Subcutaneous abdominal adipose tissue (tissue), 5 donors: ENCODE results near the gene SDCCAG8.

Experiments
- H3K27ac ChIP-seq: one replicate; pipeline ENCODE4 v1.7.0; 2013; ENCODE audit warnings: low read depth, mild to moderate bottlenecking, inconsistent platforms, low read length, moderate library complexity
- H3K27me3 ChIP-seq, 5 donors: one replicate each; pipeline ENCODE4 v1.7.0; 2013; ENCODE audit warnings: low read length in 5 of 5, inconsistent platforms in 1 of 5; ENCODE audit not compliant: control insufficient read depth in 5 of 5, insufficient read depth in 4 of 5
- H3K36me3 ChIP-seq, 5 donors: one replicate each; pipeline ENCODE4 v1.7.0; 2013; ENCODE audit warnings: low read length in 5 of 5; ENCODE audit not compliant: control insufficient read depth in 5 of 5, insufficient read depth in 5 of 5
- H3K4me1 ChIP-seq, 5 donors: one replicate each; pipeline ENCODE4 v1.7.0; 2013; ENCODE audit warnings: low read length in 5 of 5, mild to moderate bottlenecking in 3 of 5, moderate library complexity in 1 of 5; ENCODE audit not compliant: control insufficient read depth in 5 of 5, insufficient read depth in 5 of 5
- H3K4me3 ChIP-seq, 5 donors: one replicate each; pipeline ENCODE4 v1.7.0; 2013; ENCODE audit warnings: low read length in 5 of 5, low read depth in 1 of 5
- H3K9ac ChIP-seq, 5 donors: one replicate each; pipeline ENCODE4 v1.7.0; 2013; ENCODE audit warnings: low read length in 5 of 5, mild to moderate bottlenecking in 4 of 5, moderate library complexity in 3 of 5
- H3K9me3 ChIP-seq, 5 donors: one replicate each; pipeline ENCODE4 v1.7.0; 2013; ENCODE audit warnings: low read length in 5 of 5; ENCODE audit not compliant: control insufficient read depth in 5 of 5
- donor health status: healthy.
- donor health status: healthy.
- donor health status: healthy.
- donor health status: healthy.
- donor health status: healthy.

The SDCCAG8 gene

GRCh38 chr1:243253926-243254232 is 2.0 kb upstream of the SDCCAG8 start:
- peak overlapping the region; percentile 72 to 90 (median 83) for H3K4me3 ChIP-seq
- no peaks in the 10 kb centered on the region for H3K9me3 ChIP-seq
- H3K27ac ChIP-seq, result peak overlapping the region; percentile 99
- H3K36me3 ChIP-seq, result no peaks in the 10 kb centered on the region
- no peaks in the 10 kb centered on the region for H3K27me3 ChIP-seq
- H3K4me1 ChIP-seq, result peaks cover 8 to 36% (median 28%) of the 10 kb centered on the region in 5 donors
- H3K9ac ChIP-seq, result peak overlapping the region; percentile 35 to 88 (median 85)

- Histone ChIP-seq H3K4me1 (peaks cover 8 to 36% (median 28%) of the 10 kb centered on the region in 5 donors), H3K27me3 (no peaks in the 10 kb centered on the region), H3K9ac (peak overlapping the region; percentile 16 to 99 (median 85))
Observed at GRCh38 chr1:243254233-243254926, 1.5 kb upstream of the SDCCAG8 start.

GRCh38 chr1:243254927-243255790 is 682 bp upstream of the SDCCAG8 start, which contains the start of gene CEP170:
TSS of gene CEP170 (minus strand) at chr1:243255281. CDS start at chr1:243225280, 30,001 bp downstream.
- Histone ChIP-seq H3K4me1 (peaks cover 8 to 36% (median 28%) of the 10 kb centered on the region in 5 donors), H3K4me3 (peak within 1 kb of the TSS; percentile 72 to 99 (median 89)), H3K9me3 (no peaks in the 10 kb centered on the region), H3K36me3 (no peaks in the 10 kb centered on the region), H3K27me3 (no peaks in the 10 kb centered on the region), H3K9ac (peak within 1 kb of the TSS; percentile 92 to 99 (median 96)), H3K27ac (peak within 1 kb of the TSS; percentile 99)

More at GRCh38 chr1:243254233-243254926, 1.5 kb upstream of the SDCCAG8 start:
- Histone ChIP-seq H3K9me3 (no peaks in the 10 kb centered on the region), H3K4me3 (peak overlapping the region; percentile 72 to 90 (median 83)), H3K27ac (peak overlapping the region; percentile 99), H3K36me3 (no peaks in the 10 kb centered on the region)

GRCh38 chr1:243256590-243256989 is 749 bp downstream of the SDCCAG8 start:
- Histone ChIP-seq H3K27me3 (no peaks in the 10 kb centered on the region), H3K4me3 (peak overlapping the region; percentile 72 to 96 (median 89)), H3K4me1 (peaks cover 8 to 43% (median 35%) of the 10 kb centered on the region in 5 donors), H3K36me3 (no peaks in the 10 kb centered on the region), H3K9ac (peak overlapping the region; percentile 87 to 99 (median 96)), H3K27ac (peak overlapping the region; percentile 99), H3K9me3 (no peaks in the 10 kb centered on the region)

GRCh38 chr1:243257189-243257588 is 1.3 kb downstream of the SDCCAG8 start:
- Histone ChIP-seq H3K4me3 (no peak overlapping the region), H3K9me3 (no peaks in the 10 kb centered on the region), H3K4me1 (peaks cover 8 to 41% (median 33%) of the 10 kb centered on the region in 5 donors), H3K36me3 (no peaks in the 10 kb centered on the region), H3K27ac (no peak overlapping the region), H3K9ac (peak overlapping the region in 2 of 5 donors; percentile 92 to 99), H3K27me3 (no peaks in the 10 kb centered on the region)

GRCh38 chr1:243258731-243259130 is 2.9 kb downstream of the SDCCAG8 start:
- no peaks in the 10 kb centered on the region for H3K9me3 ChIP-seq
- H3K27ac ChIP-seq, result no peak overlapping the region
- no peak overlapping the region for H3K4me3 ChIP-seq
- H3K4me1 ChIP-seq, result peaks cover 5 to 28% (median 23%) of the 10 kb centered on the region in 5 donors
- no peak overlapping the region for H3K9ac ChIP-seq
- H3K36me3 ChIP-seq, result no peaks in the 10 kb centered on the region
- H3K27me3 ChIP-seq, result no peaks in the 10 kb centered on the region

GRCh38 chr1:243260221-243260880 is 4.5 kb downstream of the SDCCAG8 start:
- no peak overlapping the region for H3K27ac ChIP-seq
- H3K9ac ChIP-seq, result no peak overlapping the region
- H3K9me3 ChIP-seq, result no peaks in the 10 kb centered on the region
- H3K36me3 ChIP-seq, result no peaks in the 10 kb centered on the region
- H3K4me3 ChIP-seq, result no peak overlapping the region
- H3K27me3 ChIP-seq, result no peaks in the 10 kb centered on the region
- H3K4me1 ChIP-seq, result peaks cover 3 to 34% (median 30%) of the 10 kb centered on the region in 5 donors

- no peaks in the 10 kb centered on the region for H3K36me3 ChIP-seq
- H3K27me3 ChIP-seq, result no peaks in the 10 kb centered on the region
- peaks cover 0 to 34% (median 29%) of the 10 kb centered on the region in 5 donors for H3K4me1 ChIP-seq
- H3K9ac ChIP-seq, result no peak overlapping the region
- no peaks in the 10 kb centered on the region for H3K9me3 ChIP-seq
- no peak overlapping the region for H3K4me3 ChIP-seq
- H3K27ac ChIP-seq, result no peak overlapping the region
Observed at GRCh38 chr1:243261390-243261789, 5.5 kb downstream of the SDCCAG8 start.

- no peak overlapping the region for H3K4me3 ChIP-seq
- no peak overlapping the region for H3K27ac ChIP-seq
- H3K36me3 ChIP-seq, result no peaks in the 10 kb centered on the region
- peaks cover 0 to 47% (median 35%) of the 10 kb centered on the region in 5 donors for H3K4me1 ChIP-seq
- no peaks in the 10 kb centered on the region for H3K9me3 ChIP-seq
- H3K27me3 ChIP-seq, result no peaks in the 10 kb centered on the region
- H3K9ac ChIP-seq, result peak overlapping the region in 1 of 5 donors; percentile 19
Observed at GRCh38 chr1:243264717-243265116, 8.9 kb downstream of the SDCCAG8 start.
